Urinary bladder (tissue), 4 donors: Measurements from ENCODE around the gene ZNF678. TPM values are rescaled to one million over a fixed set of nuclear protein-coding genes. Genes with fewer than 3 reads are reported as not detected.
"Not testable (repeated sequence)": the region's sequence is repeated elsewhere in the genome, so short reads cannot be mapped to it uniquely, and the experiment has no call there.

Experiments
- DNase-seq: peaks from one replicate; pipeline ENCODE4 v3.0.0-alpha.2; 2015; ENCODE audit errors: extremely low spot score
- H3K27ac ChIP-seq: one replicate; pipeline ENCODE4 v1.5.1; 2013; ENCODE audit warnings: low read depth, mild to moderate bottlenecking, moderate library complexity
- H3K36me3 ChIP-seq: one replicate; pipeline ENCODE4 v1.6.1; 2013; ENCODE audit warnings: mild to moderate bottlenecking, moderate library complexity; ENCODE audit not compliant: insufficient read depth
- H3K4me1 ChIP-seq: one replicate; pipeline ENCODE4 v1.6.1; 2013; ENCODE audit warnings: mild to moderate bottlenecking, moderate library complexity; ENCODE audit not compliant: insufficient read depth
- H3K4me3 ChIP-seq: one replicate; pipeline ENCODE4 v1.5.1; 2013; ENCODE audit warnings: low read depth, low read length
- WGBS: extraction: QIAGEN DNeasy Blood & Tissue Kit; methylation state at CpG from one replicate; pipeline ENCODE4 v1.1.7; 2013; 5-methylcytosine and 5-hydroxymethylcytosine counted together
- polyA plus RNA-seq: library from polyadenylated mRNA; stranded (reverse); fragments of 200-250 nt; gene quantifications from one replicate; pipeline ENCODE4 v1.2.3, GENCODE V29; 2013
- total RNA-seq: library from RNA; depleted of rRNA; stranded (reverse); fragments of >200 nt; gene quantifications from one replicate; pipeline ENCODE4 v1.2.3, GENCODE V29; 2014
- donor health status: healthy with polysubstance abuse.
- donor health status: healthy.

Gene ZNF678
- total and polyA plus RNA-seq, 2 donors = 4.1 to 54.9 TPM

- not testable (repeated sequence) for H3K4me3 ChIP-seq, H3K27ac ChIP-seq, H3K36me3 ChIP-seq, DNase-seq, H3K4me1 ChIP-seq
- 98% methylated on average over 4 of the region's 4 CpGs for WGBS
These were observed 26.4 kb downstream of the ZNF678 start for GRCh38 chr1:227589777-227590176.

DNA sequence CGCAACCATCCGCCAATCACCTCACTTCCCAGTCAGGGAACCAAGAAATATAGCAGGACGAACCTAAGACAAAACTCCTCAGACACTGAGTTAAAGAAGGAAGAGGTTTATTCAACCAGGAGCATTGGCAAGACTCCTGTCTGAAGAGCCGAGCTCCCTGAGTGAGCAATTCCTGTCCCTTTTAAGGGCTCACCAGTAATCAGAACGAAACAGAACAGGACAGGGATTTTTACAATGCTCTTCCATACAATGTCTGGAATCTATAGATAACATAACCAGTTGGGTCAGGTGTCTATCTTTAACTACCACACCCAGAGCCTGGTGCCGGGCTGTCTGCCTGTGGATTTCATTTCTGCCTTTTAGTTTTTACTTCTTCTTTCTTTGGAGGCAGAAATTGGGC, 32.9 kb downstream of the ZNF678 start:
- not testable (repeated sequence) for H3K36me3 ChIP-seq, H3K27ac ChIP-seq, DNase-seq, H3K4me1 ChIP-seq, H3K4me3 ChIP-seq
- 97% methylated on average over 6 of the region's 6 CpGs for WGBS

DNA sequence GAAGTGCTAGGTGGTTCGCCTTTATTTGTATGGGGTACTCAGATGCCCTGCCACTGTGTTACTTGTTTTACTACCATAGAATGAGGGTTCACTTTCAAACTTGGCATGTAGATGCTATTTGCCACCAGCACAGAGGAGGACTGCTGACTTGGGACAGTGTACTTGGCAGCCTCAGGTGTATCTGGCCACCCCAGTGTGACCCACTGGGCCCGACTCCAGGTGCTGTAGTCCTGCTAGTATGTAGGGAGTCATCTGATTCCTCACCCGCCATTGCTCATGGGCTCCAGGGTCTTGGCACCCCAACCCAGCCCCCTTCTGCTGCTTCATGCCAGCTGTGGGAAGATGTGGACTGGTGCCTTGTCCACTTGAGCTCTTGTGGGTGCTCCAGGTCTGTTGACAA, 40.0 kb downstream of the ZNF678 start:
- 94% methylated on average over 3 of the region's 3 CpGs for WGBS
- Histone ChIP-seq H3K4me3 (no peak overlapping the region), H3K4me1 (no peaks in the 10 kb centered on the region), H3K36me3 (no peaks in the 10 kb centered on the region), H3K27ac (no peak overlapping the region)
- no peak for DNase-seq

DNA sequence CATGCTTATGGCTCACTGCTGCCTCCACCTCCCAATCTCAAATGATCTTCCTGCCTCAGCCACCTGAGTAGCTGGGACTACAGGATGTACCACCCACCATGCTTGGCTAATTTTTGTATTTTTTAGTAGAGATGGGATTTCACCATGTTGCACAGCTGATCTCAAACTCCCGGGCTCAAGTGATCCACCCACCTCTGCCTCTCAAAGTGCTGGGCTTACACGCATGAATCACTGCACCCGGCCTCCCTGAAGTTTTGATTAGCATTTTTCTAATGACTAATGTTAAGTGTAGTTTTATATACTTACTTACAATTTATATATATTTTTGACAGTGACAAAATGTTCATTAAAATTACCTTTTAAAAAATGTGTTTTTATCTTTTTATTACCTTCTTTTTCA, 41.1 kb downstream of the ZNF678 start:
- Histone ChIP-seq H3K4me1 (no peaks in the 10 kb centered on the region), H3K36me3 (no peaks in the 10 kb centered on the region), H3K4me3 (no peak overlapping the region), H3K27ac (no peak overlapping the region)
- WGBS = 96% methylated on average over 3 of the region's 3 CpGs
- no peak for DNase-seq

- not testable (repeated sequence) for H3K36me3 ChIP-seq, DNase-seq, H3K4me3 ChIP-seq, H3K27ac ChIP-seq, H3K4me1 ChIP-seq
- WGBS = 81% methylated on average over 9 of the region's 9 CpGs
These were observed 42.9 kb downstream of the ZNF678 start for GRCh38 chr1:227606271-227606670.

DNA sequence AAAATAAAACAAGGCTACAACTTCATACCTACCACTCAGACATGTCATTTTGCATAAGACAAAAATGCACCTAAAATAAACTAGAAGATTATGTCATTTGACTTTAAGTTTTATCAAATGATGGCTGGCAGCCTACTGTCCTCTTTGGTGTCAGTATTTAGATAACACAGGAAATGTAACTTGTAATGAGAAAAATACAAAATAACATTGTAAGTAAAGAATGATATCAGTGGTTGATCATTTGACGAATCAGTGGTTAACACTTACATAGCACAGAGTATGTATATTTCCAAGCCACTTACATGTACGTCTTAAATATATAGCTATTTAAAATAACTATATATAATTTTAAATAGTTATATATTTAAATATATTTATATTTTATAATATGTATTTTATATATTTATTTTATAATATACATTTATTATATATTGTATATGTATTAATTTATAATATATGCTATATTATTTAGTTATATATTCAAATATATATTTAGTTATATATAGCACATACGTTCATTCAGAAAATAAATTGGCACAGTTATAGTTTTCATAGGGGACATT, 44.1 kb downstream of the ZNF678 start:
- H3K4me1 ChIP-seq = no peaks in the 10 kb centered on the region
- no peaks in the 10 kb centered on the region for H3K36me3 ChIP-seq
- H3K4me3 ChIP-seq = no peak overlapping the region
- no peak overlapping the region for H3K27ac ChIP-seq
- no peak for DNase-seq
- WGBS = 96% methylated on average over 3 of the region's 3 CpGs

GRCh38 chr1:227612658-227613057, 49.3 kb downstream of the ZNF678 start:
- DNase-seq = no peak
- Histone ChIP-seq H3K27ac (no peak overlapping the region), H3K4me1 (no peaks in the 10 kb centered on the region), H3K36me3 (peaks cover 2% of the 10 kb centered on the region), H3K4me3 (no peak overlapping the region)
- 98% methylated on average over 1 of the region's 1 CpG for WGBS

DNA sequence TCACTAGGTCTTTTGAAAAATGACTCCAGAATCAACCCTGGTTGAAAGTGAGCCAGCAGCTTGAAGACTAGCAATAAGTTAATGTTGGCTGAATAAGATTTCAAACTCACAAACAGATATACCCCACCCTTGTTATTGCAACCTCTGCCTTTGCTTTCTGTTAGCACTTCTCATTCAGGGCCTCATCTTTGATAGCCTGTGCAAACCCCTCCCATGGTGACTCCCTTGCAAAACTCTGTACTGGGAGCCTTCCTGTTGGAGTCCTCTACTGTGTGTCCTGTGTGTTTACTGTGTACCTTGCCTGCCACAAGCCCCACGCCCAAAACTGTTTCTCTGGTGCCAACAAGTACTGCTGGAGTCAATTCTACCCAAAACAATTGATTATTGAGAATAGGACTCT, 50.2 kb downstream of the ZNF678 start:
- H3K4me3 ChIP-seq = no peak overlapping the region
- H3K4me1 ChIP-seq = no peaks in the 10 kb centered on the region
- no peak for DNase-seq
- WGBS = 96% methylated on average over 1 of the region's 1 CpG
- no peak overlapping the region for H3K27ac ChIP-seq
- H3K36me3 ChIP-seq = peaks cover 2% of the 10 kb centered on the region

DNA sequence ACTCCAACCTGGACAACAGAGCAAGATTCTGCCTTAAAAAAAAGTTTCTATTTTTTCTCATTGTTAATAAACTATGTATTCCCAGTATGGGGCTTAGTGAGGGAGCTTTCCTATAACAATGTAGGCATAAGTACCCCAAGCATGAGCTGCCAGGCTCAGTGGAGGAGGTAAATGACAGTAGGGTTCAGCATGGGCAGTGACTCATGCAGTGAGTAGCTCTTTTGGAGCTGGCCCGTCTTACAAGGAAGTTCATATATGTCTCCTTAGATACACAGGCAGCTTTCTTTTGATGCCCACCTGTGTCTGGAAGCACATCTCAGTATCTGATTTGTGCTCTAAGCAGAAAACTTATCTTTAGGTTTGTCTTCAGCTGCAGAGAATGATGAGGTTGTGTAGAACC, 57.9 kb downstream of the ZNF678 start:
- peaks cover 3% of the 10 kb centered on the region for H3K36me3 ChIP-seq
- no peaks in the 10 kb centered on the region for H3K4me1 ChIP-seq
- DNase-seq = no peak
- WGBS = 95% methylated on average over 1 of the region's 1 CpG
- no peak overlapping the region for H3K4me3 ChIP-seq
- H3K27ac ChIP-seq = no peak overlapping the region

GRCh38 chr1:227622739-227623475, 59.6 kb downstream of the ZNF678 start:
- WGBS = 89% methylated on average over 1 of the region's 1 CpG
- H3K4me1 ChIP-seq = no peaks in the 10 kb centered on the region
- H3K36me3 ChIP-seq = peaks cover 3% of the 10 kb centered on the region
- H3K4me3 ChIP-seq = no peak overlapping the region
- no peak overlapping the region for H3K27ac ChIP-seq
- no peak for DNase-seq

GRCh38 chr1:227632325-227632724, 69.0 kb downstream of the ZNF678 start:
- H3K27ac ChIP-seq = no peak overlapping the region
- no peak for DNase-seq
- no peaks in the 10 kb centered on the region for H3K36me3 ChIP-seq
- H3K4me3 ChIP-seq = no peak overlapping the region
- no peaks in the 10 kb centered on the region for H3K4me1 ChIP-seq
- WGBS = 94% methylated on average over 13 of the region's 13 CpGs

- Histone ChIP-seq H3K4me3 (no peak overlapping the region), H3K27ac (no peak overlapping the region), H3K4me1 (no peaks in the 10 kb centered on the region), H3K36me3 (no peaks in the 10 kb centered on the region)
- WGBS = 99% methylated on average over 9 of the region's 9 CpGs
- DNase-seq = no peak
These were observed 72.2 kb downstream of the ZNF678 start for GRCh38 chr1:227635596-227635995.

DNA sequence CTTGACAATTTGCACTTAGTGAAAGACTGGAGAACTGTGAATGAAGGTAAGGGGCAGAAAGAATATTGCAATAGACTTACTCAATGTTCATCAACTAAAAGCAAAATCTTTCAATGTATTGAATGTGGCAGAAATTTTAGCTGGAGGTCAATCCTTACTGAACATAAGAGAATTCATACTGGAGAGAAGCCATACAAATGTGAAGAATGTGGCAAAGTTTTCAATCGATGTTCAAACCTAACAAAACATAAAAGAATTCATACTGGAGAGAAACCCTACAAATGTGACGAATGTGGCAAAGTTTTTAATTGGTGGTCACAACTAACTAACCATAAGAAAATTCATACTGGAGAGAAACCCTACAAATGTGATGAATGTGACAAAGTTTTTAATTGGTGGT, 91.1 kb downstream of the ZNF678 start:
- DNase-seq = no peak
- Histone ChIP-seq H3K4me1 (no peaks in the 10 kb centered on the region), H3K4me3 (no peak overlapping the region), H3K36me3 (peaks cover 11% of the 10 kb centered on the region), H3K27ac (no peak overlapping the region)
- 98% methylated on average over 2 of the region's 2 CpGs for WGBS

DNA sequence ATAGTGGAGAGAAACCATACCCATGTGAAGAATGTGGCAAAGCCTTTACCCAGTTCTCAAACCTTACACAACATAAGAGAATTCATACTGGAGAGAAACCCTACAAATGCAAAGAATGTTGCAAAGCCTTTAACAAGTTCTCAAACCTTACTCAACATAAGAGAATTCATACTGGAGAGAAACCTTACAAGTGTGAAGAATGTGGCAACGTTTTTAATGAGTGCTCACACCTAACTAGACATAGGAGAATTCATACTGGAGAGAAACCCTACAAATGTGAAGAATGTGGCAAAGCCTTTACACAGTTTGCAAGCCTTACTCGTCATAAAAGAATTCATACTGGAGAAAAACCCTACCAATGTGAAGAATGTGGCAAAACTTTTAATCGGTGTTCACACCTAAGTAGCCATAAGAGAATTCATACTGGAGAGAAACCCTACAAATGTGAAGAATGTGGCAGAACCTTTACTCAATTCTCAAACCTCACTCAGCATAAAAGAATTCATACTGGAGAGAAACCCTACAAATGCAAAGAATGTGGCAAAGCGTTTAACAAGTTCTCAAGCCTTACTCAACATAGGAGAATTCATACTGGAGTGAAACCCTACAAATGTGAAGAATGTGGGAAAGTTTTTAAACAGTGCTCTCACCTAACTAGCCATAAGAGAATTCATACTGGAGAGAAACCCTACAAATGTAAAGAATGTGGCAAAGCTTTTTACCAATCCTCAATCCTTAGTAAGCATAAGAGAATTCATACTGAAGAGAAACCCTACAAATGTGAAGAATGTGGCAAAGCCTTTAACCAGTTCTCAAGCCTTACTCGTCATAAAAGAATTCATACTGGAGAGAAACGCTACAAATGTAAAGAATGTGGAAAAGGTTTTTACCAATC, 91.7 kb downstream of the ZNF678 start:
- 97% methylated on average over 6 of the region's 6 CpGs for WGBS
- DNase-seq = no peak
- H3K36me3 ChIP-seq = peaks cover 11% of the 10 kb centered on the region
- H3K4me3 ChIP-seq = no peak overlapping the region
- H3K4me1 ChIP-seq = no peaks in the 10 kb centered on the region
- no peak overlapping the region for H3K27ac ChIP-seq
